ENCODE measurements around the gene GYS2.
"Not testable (repeated sequence)": the region's sequence is repeated elsewhere in the genome, so short reads cannot be mapped to it uniquely, and the experiment has no call there.

The GYS2 gene
- 0 reads per million in 2 donors for total RNA-seq

- DNase-seq, result no peak
Measured at GRCh38 chr12:21604245-21605101, at the start of gene GYS2. TSS of gene GYS2 (minus strand) at chr12:21604847. CDS start at chr12:21604592, 255 bp downstream.

DNA sequence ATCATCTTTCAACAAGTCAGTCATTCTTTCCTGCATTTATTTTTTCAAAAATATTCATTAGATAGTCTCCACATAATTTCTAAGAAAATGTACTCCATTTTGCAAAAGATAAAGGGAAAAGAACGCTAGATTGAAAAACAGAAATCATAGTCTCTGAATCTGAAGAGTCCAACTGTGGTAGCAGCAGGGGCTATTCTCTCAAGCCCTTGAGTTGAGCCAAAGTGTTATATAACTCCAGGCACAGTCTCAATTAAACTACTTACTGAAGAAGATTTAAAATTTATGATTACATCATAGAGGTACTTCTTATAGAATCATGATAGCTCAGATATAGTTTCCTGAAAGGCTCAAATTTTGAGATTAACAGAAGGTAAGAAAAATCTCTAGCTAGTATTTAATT, 47.2 kb upstream of the GYS2 start:
- no peak for DNase-seq

GRCh38 chr12:21650997-21651396, 46.4 kb upstream of the GYS2 start:
- DNase-seq, result no peak

DNA sequence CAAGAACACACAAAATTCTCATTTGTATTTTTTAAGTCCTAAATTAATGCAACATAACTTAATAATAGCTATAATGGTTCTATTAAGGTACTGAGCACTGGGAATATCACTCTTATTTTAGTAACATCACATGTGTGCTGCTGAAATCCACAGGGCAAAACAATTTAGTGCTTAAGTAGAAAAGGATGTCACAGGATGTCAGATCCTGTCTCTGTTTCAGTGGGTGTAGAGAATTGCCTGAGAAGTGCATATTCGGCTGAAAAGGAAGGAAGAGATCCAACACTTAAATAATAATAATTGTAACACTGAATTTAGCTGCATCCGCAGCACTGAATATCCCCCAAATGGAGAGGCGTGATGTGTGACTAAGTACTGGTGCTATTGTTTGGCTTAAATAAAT, 44.4 kb upstream of the GYS2 start:
- no peak for DNase-seq

DNA sequence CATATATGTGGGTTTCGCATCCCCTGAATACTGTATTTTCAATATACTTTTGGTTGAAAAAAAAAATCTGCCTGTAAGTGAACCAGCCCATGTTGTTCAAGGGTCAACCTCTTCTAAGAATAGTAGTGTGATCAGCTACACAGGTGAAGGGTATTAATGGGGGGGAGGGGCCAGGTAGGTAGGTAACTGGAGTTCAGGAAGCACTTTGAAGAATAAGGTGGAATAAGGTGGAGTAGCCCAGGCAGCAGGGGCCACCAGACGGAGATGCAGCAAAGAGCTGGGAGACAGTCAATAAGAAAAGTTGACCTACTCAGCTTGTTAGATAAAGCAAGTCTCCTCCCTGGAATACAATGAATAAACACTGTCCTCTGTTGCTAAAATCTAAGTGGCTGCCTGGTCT, 43.7 kb upstream of the GYS2 start:
- no peak for DNase-seq

GRCh38 chr12:21647179-21647578, 42.5 kb upstream of the GYS2 start:
- no peak for DNase-seq

DNA sequence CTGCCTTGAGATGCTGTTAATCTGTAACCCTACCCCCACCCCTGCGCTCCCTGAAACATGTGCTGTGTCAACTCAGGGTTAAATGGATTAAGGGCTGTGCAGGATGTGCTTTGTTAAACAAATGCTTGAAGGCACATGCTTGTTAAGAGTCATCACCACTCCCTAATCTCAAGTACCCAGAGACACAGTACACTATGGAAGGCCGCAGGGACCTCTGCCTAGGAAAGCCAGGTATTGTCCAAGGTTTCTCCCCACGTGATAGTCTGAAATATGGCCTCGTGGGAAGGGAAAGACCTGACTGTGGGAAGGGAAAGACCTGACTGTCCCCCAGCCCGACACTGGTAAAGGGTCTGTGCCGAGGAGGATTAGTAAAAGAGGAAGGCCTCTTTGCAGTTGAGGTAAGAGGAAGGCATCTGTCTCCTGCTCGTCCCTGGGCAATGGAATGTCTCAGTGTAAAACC, 40.4 kb upstream of the GYS2 start:
- not testable (repeated sequence) for DNase-seq

- DNase-seq, result no peak
Measured at GRCh38 chr12:21644516-21644915, 39.9 kb upstream of the GYS2 start.

DNA sequence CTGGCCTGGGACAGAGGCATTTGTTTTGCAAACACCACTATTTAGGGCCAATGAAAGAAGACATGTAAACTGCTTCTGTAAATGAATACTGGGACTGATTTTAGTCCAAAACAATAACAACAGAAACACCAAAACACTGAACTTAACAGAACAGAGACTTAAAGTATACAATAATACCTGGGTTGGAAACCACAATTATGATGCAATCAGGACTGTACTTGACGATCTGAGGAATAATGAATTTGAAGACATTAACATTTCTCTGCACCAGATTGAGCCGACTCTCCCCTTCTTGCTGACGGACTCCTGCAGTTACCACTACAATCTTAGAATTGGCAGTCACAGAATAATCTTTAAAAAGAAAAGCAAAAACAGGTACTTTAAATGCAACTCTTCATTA, 39.1 kb upstream of the GYS2 start:
- DNase-seq, result no peak

GRCh38 chr12:21642707-21643389, 38.2 kb upstream of the GYS2 start:
- no peak for DNase-seq

GRCh38 chr12:21638054-21638891, 33.6 kb upstream of the GYS2 start:
- no peak for DNase-seq

DNA sequence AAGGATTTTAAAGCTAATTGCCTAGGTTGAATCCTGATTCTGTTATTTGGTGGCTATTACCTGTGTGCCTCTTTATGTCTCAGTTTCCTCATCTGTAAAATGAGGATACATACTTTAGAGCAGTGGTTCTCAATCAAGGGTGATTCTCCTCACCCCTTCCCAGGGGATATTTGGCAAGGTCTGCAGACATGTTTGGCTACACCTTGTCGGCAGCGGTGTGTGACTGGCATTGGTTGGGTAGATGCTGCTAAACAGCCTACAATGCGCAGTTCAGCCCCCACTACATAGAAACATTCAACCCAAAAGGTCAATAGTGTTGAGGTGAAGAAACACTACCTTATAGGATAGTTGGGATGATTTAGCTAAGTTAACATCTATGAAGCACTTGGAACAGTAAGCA, 29.6 kb upstream of the GYS2 start:
- no peak for DNase-seq

- DNase-seq, result no peak
Measured at GRCh38 chr12:21631367-21631766, 26.7 kb upstream of the GYS2 start.

GRCh38 chr12:21627924-21628323, 23.3 kb upstream of the GYS2 start:
- DNase-seq, result no peak

DNA sequence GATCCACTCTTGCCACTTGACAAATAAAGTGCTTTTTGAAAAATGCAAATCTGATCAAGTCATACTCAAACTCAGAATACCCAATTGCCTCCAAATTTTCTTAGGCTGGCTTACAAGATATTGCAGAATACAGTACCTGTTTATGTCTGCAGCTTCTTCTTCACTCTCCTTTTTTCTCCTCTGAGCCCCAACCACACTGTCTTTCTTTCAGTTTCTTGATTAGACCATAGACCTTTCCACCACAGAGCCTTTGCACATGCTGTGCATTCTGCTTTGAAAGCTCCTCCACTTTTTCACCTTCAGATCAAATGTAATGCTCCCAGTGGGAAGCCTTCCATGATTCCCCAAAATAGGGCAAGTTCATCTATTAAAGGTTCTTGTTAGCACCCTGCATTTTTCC, 13.9 kb upstream of the GYS2 start:
- no peak for DNase-seq

GRCh38 chr12:21617030-21617429, 12.4 kb upstream of the GYS2 start:
- no peak for DNase-seq

- no peak for DNase-seq
Measured at GRCh38 chr12:21615431-21615830, 10.8 kb upstream of the GYS2 start.

DNA sequence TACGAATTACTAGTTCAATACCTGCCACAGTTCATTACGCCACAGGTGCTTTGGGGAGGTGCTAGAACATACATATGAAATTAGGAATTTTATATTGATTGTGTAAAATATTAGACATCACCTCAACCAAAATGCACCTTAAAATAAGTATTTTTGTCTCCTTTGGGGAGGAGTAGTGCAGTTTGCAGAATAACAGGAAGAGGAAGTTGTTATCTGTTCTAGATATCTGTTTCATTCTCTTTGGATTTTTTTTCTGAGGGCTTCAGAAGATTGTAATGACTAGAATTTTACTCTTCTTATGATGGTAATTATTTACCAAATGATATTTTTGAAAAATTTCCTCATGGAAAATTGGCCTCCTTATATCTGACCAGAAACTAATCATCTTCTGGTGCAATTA, 9.9 kb upstream of the GYS2 start:
- DNase-seq, result no peak

DNA sequence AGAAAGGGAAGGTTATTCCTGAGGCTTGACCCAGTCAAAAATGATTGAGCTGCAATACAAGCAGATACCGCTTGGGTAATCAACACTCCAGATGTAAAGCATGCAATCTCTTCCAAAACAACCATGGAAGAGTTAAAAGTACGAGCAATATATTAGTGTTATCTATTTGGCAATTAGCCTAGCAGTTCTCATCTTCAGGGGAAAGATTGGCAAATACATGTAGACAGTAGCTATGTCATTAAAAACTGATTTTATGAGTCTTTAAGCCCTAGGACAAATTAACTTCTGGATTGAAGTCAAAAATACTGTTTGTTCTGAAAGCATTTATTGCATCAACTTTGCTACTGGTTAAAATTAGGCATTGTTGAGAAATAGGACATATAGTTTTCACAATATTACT, 9.3 kb upstream of the GYS2 start:
- DNase-seq, result no peak

DNA sequence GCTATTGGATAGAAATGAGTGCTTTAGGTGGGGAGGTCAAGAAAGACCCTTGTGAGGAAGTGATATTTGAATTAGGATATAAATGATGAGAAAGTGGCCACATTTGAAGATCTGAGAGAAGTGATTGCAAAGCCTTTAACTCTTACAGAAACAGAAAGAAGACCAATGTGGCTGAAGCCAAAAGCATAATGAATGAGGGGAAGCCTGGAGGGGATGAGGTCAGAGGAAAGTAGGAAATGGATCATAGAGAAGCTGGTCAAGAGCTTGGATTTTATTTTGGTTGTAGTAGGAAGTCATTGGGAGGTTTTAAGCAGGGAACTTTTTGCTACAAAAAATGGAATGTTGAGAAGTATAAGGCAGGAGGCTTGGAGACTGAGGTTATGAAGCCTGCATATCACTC, 3.5 kb upstream of the GYS2 start:
- DNase-seq, result no peak

DNA sequence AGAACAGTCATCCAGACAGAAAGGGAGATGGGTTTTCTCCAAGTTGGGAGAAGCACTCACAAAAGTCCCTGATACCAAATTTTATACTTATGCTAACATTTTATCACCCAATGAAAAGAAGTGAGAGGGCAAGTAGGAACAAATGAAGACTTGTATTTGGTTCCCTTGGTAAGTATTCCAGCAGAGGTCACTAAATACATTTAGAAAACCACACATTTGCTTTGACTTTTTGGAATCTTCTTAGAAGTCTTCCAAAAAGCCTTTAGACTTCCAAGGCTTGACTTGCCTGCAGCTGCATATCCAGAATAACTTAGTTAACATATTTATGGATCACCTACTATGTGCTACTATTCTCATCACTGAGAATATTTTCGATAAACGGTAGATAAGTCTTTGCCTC, 3.1 kb upstream of the GYS2 start:
- DNase-seq, result no peak

- DNase-seq, result no peak
Measured at GRCh38 chr12:21606175-21606574, 1.5 kb upstream of the GYS2 start.

- no peak for DNase-seq
Measured at GRCh38 chr12:21602774-21603173, 1.9 kb downstream of the GYS2 start.

All from activated gamma-delta T cell (primary cell).